Left lobe of liver (tissue), 2 donors: Measurements from ENCODE around the gene EDDM13. TPM values are rescaled to one million over a fixed set of nuclear protein-coding genes. Genes with fewer than 3 reads are reported as not detected.
"Not testable (repeated sequence)": the region's sequence is repeated elsewhere in the genome, so short reads cannot be mapped to it uniquely, and the experiment has no call there.

Experiments used
- ATAC-seq: fragments of 200-7000 bp; cut with Tn5 transposase; one replicate; pipeline ENCODE4 v1.9.1; 2020; ENCODE audit warnings: mild to moderate bottlenecking, moderate library complexity
- DNase-seq: peaks from one replicate; pipeline ENCODE4 v3.0.0-alpha.2; 2020; ENCODE audit warnings: low spot score
- total RNA-seq: library from RNA; stranded (reverse); gene quantifications from one replicate; pipeline ENCODE4 v1.2.1, GENCODE V29; 2021
- donor health status: DM: no; HTN: no; CAD: no; lungs with moderate emphysema.
- donor health status: DM: no; HTN: yes; CAD: no.

The EDDM13 gene
- total RNA-seq, 1 donor from 2014 or later: not detected

DNA sequence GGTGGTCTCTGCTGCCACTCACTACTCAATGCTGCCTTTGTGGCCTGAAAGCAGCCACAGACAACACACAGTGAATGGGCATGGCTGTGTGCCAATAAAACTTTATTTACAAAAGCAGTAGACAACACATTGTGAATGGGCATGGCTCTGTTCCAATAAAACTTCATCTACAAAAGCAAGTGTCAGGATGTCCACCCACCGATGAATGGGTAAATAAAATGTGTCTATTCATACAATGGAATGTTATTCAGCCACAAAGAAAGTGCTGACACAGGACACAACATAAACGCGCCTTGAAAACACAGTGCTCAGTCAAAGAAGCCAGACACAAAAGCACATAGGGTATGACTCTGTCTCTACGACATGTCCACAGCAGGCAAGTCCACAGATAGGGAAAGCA, 22.0 kb downstream of the EDDM13 start:
- DNase-seq: no peak
- no peak for ATAC-seq

DNA sequence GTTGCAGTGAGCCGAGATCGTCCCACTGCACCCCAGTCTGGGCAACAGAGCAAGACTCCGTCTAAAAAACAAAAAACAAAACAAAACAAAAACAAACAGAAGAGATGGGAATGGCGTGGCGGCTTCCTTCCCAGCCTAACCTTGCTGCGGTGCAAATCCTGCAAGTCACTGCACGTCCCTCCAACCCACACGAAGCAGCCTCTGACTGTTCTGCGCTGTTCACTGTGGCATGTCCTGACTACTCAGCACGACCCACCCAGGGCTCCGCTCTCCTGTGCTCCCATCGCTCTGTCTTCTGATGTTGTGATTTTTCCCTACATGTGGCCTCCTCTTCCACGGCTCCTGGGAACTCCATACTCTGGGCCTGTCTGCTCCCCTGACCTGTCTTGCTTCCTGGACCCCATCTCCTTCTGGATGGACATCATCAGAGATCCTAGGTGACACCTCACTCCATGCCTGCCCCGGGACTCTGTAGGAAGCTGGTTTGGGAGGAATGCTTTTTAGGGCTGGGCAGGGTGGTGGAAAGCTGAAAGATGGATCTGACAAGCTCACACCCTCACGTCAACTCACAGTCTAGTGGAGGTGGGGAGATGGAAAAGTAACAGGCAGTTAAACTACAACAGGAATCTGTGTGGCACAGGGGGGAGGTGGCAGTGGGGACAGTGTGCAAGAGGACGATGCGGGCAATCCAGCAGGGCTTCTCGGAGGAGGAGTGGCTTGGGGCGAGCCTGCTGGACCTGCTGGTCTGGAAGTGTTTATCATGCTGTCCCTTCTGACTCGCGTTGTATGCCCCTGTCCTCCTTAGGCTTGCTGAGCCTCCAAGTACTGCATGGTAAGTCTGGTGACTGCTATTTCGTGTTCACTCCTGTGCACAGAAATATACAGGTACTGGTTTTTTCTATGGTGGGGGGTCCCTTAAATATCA, 23.2 kb downstream of the EDDM13 start:
- no peak for ATAC-seq
- no peak for DNase-seq

DNA sequence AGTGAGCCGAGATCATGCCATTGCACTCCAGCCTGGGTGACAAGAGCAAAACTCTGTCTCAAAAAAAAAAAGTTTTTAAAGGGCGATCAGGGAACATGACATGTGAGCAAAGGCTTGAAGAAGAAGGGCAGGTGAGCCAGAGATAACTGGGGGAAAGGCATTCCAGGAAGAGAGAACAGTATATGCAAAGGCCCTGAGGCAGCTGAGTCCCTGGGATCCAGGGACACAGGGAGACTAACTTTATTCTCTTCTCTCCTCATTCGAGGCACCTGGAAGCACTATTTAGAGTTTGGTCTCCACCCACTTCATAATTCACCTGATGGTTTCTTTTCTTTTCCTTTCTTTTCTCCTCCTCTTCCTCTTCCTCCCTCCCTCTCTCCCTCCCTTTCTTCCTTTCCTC, 24.5 kb downstream of the EDDM13 start:
- no peak for ATAC-seq
- DNase-seq: no peak

DNA sequence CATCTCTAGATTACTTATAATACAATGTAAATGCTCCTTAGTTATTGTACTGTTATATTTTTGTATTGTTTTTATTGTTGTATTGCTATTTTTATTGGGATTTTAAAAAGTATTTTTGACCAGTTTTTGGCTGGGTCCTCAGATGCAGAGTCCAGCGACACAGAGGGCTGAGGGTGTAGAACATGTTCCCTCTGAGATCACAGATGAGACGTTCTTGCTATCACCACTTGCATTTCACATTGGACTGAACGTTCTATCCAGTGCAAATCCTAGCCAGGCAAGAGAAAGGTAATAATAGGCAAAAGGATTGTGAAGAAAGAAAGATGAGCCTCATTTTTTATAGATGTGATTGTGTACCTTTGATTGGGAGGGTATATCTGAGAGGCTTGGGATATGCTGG, 27.1 kb downstream of the EDDM13 start:
- no peak for DNase-seq
- ATAC-seq: no peak

DNA sequence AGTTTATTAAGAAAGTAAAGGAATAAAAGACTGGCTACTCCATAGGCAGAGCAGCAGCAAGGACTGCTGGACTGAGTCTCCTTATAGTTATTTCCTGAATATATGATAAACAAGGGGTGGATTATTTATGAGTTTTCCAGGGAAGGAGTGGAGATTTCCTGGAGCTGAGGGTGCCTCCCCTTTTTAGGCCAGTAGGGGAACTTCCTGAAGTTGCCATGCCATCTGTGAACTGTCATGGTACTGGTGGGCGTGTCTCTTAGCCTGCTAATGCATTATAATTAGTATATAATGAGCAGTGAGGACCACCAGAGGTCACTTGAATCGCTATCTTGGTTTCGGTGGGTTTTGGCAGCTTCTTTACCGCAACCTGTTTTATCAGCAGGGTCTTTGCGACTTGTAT, 28.6 kb downstream of the EDDM13 start:
- no peak for DNase-seq

DNA sequence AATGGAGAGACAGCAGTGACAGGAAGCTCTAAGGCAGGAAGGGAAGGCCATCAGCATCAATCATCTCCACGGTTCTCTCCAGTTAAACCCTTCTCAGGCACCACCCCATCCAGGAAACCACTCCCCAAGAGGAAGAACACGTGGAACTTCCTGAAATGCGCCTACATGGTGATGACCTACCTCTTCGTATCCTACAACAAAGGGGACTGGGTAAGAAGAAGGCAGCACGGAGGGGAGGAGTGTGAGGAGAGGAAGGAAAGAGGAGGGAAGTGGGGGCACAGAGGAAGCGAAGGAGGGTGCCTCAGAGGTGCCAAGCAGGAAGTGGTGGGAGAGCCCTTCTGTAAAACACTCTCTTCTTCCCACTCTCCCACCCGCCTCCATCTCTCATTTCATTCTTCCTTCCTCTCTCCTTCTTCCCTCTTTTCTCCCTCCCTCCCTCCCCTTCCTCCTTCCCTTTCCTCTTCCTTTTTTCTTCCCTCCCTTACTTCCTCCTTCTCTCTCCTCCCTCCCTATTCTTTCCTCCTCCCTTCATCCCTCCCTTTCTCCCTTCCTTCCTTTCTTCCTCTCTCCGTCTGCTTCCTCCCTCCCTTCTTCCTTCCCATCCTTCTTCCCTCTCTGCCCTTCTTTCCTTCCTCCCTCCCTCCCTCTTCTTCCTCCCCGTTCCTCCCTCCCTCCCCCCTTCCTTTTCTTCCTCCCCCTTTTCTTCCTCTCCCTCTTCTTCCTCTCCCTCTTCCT, 29.5 kb downstream of the EDDM13 start:
- ATAC-seq (no peak), DNase-seq (no peak)

More for the DNA sequence above, 28.6 kb downstream of the EDDM13 start:
- no peak for ATAC-seq

DNA sequence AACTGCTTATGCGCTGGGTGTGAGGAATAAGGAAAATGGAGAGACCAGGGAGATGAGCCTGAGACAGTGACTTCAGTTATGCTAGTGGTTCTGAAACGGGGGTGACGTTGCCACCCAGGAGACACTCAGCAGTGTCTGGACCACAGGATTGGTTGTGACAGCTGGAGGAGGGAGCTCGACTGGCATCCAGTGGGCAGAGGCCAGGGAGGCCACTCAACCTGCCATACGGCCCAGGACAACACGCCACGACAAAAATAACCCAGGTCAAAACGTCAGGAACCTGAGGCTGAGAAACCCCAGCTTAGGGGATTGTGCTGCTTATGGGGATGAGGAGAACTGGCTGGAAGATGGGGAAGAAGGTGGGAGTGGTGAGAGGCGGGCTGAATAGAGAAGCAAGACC, 31.7 kb downstream of the EDDM13 start:
- no peak for ATAC-seq
- no peak for DNase-seq

DNA sequence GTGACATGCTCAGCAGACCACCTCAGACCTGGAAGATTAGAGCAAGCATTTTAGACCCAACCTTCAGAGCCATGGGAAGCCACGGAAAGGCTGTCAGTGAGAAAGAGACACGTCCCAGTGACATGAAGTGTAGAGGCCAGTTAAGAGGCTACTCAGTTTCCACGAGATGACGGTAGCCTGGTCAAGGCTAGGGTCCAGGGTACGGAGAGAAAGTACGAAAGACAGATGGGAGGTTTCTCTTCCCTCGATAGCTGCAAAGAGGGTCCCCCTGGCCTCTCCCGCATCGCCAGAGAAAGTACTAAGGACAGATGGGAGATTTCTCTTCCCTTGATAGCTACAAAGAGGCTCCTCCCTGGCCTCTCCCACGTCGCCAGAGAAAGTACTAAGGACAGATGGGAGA, 33.5 kb downstream of the EDDM13 start:
- ATAC-seq: no peak

DNA sequence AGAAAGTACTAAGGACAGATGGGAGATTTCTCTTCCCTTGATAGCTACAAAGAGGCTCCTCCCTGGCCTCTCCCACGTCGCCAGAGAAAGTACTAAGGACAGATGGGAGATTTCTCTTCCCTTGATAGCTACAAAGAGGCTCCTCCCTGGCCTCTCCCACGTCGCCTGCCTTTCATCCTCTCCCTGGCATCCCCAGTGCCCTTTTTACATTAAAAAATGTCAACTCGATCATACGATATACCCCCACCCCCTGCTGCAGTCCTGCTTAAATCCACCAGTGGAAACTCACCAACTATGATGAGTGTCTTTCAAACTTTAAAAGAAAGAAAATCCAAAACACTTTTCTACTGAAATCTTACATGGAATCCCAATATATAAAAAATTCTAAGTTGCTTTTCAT, 34.5 kb downstream of the EDDM13 start:
- not testable (repeated sequence) for DNase-seq, ATAC-seq

More for the DNA sequence above, 33.5 kb downstream of the EDDM13 start:
- no peak for DNase-seq

DNA sequence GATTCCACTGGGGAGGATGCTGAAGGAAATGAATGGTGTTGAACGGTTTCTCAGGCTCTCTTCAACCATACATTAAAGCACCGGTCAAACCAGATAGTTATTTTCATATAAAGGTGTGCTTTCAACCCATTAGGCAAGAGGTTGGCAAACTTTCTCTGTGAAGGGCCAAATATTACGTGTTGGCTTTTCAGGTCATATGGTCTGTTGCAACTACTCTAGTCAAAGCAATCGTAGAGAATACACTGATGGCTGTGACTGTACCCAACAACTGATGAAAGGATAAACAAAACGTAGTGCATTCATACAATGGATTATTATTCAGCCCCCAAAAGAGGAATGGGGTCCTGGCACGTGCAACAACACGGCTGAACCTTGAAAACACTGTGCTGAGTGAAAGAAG, 36.2 kb downstream of the EDDM13 start:
- ATAC-seq: peak; percentile 92
- no peak for DNase-seq

DNA sequence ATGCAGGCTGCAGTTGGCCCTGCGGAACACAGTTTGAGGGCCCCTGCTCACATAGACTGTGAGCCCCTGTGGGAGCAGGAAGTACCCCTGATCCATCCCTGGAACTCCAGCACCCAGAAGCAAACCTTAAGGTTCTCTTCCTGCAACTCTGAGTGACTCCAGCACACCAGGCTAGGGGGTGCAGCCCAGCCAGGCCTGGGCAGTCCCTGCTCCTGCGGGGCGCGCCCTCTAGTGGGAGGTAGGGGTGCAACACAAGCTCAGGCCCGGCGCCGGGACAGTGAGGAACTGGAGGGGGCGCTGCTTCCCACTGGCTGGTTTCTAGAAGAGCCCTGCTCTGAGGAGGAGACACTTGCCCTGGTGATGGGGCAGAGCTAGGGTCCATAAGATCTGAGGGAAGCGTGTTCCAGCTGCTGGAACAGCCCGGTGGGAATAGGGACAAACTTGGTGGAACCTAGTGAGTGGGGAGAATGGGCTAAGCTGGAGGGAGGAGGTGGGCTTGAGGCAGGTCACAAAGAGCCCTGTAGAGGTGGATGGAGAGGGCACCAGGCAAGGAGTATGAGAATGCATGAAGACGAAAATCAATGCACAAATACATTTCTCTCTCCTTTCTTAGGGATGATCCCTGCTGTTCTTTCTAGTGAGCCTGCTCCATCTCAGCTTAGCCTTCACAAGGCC, 37.1 kb downstream of the EDDM13 start:
- no peak for ATAC-seq
- no peak for DNase-seq

DNA sequence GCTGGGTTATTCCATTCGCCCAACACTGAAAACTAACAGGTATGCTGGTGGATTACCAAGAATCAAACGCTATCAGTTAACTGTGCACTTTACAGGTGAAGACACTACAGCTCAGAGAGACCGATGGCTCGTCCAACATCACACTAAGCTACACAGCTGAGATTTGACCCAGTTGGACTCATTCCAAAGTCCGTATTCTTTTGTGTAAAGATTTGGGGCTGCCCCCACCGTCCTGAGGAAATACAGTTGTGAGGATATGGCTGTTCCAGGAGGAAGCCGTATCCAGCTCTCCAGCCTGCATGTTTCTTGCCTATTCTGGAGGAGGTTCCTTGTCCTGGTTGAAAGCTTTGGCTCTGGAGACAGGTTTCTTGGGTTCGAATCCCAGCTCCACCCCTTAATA, 37.9 kb downstream of the EDDM13 start:
- ATAC-seq (no peak), DNase-seq (no peak)

DNA sequence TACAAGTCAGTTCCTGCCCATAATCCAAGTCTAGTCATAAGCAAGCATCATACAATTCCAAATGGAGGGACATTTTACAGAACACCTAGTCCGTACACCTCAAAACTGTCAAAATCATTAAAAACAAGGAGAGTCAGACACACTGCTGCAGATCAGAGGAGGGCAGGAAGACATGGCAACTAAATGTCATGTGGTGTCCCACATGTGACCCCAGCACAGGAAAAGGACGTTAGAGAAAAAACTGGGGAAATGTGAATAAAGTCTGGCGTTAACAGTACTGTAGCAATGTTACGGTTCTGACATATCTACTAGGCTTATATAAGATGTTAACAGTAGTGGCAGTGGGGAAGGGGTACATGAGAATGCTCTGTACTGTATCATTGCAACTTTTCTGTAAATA, 39.8 kb downstream of the EDDM13 start:
- no peak for ATAC-seq
- DNase-seq: no peak

DNA sequence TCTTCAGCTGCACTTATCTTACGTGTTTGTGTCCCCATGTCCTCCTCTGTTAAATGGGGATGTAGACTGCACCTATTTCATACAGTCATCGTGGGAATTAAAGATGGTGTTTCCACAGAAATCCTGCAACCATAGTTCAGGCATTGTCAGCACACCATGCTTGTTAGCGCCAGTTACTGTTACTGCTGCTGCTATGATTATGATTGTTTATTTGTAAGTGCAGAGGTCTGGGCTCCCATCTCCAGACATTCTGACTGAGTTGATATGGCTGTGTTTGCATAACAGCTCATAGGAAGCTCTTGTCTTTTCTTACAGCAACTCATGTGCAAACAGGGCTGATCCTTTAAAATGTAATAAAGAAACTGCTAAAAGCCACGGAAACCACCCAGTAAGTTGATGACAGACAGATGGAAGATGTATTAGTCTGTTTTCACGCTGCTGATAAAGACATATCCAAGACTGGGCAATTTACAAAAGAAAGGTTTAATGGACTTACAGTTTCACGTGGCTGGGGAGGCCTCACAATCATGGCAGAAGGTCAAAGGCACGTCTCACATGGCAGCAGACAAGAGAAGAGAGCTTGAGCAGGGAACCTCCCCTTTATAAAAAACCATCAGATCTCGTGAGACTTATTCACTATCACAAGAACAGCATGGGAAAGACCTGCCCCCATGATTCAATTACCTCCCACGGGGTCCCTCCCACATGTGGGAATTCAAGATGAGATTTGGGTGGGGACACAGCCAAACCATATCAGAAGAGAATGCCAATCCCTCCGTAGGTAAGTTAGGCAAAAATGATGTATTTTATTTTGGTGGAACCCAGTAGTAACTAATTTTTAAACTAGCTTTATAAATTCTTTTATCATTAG, 40.5 kb downstream of the EDDM13 start:
- DNase-seq: no peak
- no peak for ATAC-seq

DNA sequence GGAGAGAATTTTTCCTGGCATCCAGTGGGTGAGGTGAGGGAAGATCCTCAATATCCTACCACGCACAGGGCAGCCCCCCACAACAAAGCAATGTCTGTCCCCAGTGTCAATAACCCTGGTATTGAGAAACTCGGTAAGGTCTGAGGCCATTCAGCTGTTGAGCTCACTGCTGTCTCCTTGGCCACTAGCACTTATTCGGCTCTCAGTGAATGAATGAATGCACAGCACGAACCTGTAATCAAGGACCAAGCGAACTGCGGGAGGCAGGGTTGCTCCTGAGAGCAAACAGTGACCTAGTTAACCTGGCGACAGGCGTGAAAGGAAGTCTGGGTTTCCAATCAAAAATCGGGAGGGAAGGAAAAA, 41.5 kb downstream of the EDDM13 start:
- ATAC-seq (peak; percentile 33), DNase-seq (no peak)

DNA sequence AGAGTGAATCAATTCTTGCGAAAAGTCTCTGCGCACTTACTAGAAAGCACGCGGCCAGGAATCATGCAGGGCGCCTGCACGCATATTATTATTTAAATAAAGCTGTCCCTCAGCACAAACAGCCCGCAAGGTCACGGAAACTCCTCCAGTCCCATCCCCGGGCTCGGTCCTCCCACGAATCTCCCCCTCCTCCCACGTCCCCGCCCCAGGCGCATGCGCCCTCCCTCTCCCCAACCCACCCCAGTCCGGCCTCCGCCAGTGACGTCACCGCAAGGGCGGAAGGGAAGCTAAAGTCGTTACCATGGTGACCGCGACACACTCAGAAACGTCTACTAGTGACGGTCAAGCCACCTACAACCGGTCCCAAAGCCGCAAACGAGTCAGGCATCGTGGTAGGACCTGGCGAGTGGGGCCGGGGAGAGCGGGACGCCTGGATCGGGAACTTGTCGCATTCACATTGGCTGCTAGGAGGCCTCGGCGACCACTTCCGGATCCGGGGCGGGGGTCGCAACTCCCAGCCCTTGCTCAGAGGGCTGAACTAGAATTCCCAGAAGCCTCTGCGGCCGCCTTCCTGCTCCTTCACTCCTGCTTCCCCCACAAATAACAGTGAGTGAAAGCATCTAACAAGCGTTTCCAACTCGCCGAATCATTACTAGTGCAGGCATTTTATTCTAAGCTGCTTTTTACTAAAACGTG, 42.0 kb downstream of the EDDM13 start, which contains the start of gene ZSCAN5A:
ZSCAN5A (minus strand) TSS at position 459 of the 696 bp plus-strand sequence. CDS start 89,793 bp downstream, outside the sequence.
- peak; percentile 88 for ATAC-seq

DNA sequence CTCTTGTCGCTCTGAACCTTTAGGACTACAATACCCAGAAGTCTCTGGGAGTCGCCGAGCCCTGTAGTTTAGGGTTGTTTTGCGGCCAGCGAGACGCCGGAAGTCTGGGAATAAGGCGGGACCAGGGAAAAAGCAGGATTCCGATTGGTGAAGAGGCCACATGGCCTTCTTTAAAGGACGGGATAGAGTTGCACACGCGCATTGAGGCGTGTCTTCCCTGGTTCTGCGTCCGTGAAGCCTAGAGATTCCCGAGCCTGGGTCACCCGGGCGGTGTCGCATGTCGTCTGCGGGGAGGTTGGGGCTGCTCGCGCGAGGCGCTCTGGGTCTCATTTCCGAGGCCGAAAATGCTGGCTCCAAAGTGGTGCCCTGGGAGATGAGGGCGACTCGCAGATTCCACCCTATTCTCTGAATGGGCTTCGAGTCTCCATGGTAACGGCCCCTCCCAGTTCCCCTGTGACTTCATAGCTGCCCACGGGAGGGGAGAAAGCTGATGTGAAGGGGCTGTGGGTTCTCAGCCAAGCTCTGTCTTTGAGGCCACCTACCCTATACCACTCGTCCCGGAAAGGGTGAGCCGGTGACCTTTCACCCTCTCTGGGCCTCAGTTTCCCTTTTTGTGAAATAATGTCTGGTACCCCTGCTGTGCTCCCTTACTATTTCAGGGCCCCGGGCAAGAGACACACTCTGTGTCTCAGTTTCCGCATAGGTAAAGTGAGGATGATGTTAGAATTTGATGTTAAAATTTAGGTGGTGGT, 42.7 kb downstream of the EDDM13 start:
- ATAC-seq (peak; percentile 87), DNase-seq (peak; percentile 96)

More for the DNA sequence above, 42.0 kb downstream of the EDDM13 start, which contains the start of gene ZSCAN5A:
- DNase-seq: peak; percentile 96

DNA sequence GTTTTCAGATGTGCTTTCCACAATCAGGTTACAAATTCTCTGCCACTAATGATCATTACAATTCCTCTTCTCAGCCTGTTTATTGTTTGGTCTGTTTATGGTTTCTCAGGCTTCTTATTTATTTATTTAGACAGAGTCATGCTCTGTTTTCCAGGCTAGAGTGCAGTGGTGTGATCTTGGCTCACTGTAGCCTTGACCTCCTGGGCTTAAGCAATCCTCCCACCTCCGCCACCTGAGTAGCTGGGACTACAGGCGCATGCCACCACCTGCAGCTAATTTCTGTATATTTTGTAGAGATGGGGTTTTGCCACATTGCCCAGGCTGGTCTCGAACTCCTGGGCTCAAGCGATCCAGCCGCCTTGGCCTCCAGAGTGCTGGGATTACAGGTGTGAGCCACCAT, 44.2 kb downstream of the EDDM13 start:
- ATAC-seq: no peak
- no peak for DNase-seq

DNA sequence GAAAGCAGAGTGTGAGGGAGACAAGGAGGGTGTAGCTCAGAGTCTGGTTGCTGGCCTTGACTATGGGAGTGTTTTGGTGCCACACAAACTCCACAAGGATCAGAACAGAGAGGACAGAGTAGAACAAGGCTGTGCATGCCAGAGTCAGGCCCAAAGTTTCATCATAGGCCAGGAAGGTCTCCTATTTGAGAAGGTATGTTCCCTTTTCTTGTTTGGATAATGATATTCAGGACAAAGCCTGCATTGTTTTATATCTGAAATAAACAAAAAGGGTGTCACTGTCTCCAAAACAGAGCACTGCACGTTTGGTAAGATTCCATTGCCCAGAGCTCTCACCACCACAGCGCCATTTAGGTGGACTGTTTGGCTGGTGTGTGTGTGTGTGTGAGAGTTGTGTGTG, 45.2 kb downstream of the EDDM13 start:
- DNase-seq: no peak
- no peak for ATAC-seq
